MM.1S (cell line): ENCODE data around the gene ANO3.
A peak's percentile ranks its signal among the peaks of the same experiment; 100 is the strongest.

Experiments
- DNase-seq: peaks from one replicate; pipeline ENCODE4 v3.0.0-alpha.2; 2015
- H2AFZ ChIP-seq: fragments of 300-600 bp; sonication (generic); 2 replicates; pipeline ENCODE4 v1.6.0; 2016; ENCODE audit warnings: antibody characterized with exemption, low read length
- H3F3A ChIP-seq: fragments of 300-600 bp; sonication (generic); 2 replicates; pipeline ENCODE4 v1.6.1; 2016; ENCODE audit warnings: mild to moderate bottlenecking, antibody characterized with exemption, low read length, moderate library complexity, mixed read lengths; ENCODE audit not compliant: insufficient read depth
- H3K27ac ChIP-seq: fragments of 300-600 bp; sonication (generic); 2 replicates; pipeline ENCODE4 v1.5.1; 2016; ENCODE audit warnings: mild to moderate bottlenecking, low read length
- H3K27me3 ChIP-seq: fragments of 300-600 bp; sonication (generic); replicated peaks from 2 replicates; pipeline ENCODE4 v1.6.0; 2016; ENCODE audit warnings: low read length; ENCODE audit not compliant: insufficient read depth
- H3K36me3 ChIP-seq: fragments of 300-600 bp; sonication (generic); replicated peaks from 2 replicates; pipeline ENCODE4 v1.6.1; 2016; ENCODE audit warnings: mild to moderate bottlenecking, low read length, mixed read lengths; ENCODE audit not compliant: insufficient read depth
- H3K4me1 ChIP-seq: fragments of 300-600 bp; sonication (generic); 2 replicates; pipeline ENCODE4 v1.6.1; 2016; ENCODE audit warnings: low read length, mixed read lengths
- H3K4me2 ChIP-seq: fragments of 300-600 bp; sonication (generic); 2 replicates; pipeline ENCODE4 v1.6.0; 2016; ENCODE audit warnings: low read depth, low read length
- H3K4me3 ChIP-seq: fragments of 300-600 bp; sonication (generic); 2 replicates; pipeline ENCODE4 v1.5.1; 2016; ENCODE audit warnings: low read length, mixed read lengths
- H3K79me2 ChIP-seq: fragments of 300-600 bp; sonication (generic); 2 replicates; pipeline ENCODE4 v1.6.1; 2016; ENCODE audit warnings: mixed run types, low read length, mixed read lengths
- H3K9ac ChIP-seq: fragments of 300-600 bp; sonication (generic); 2 replicates; pipeline ENCODE4 v1.6.1; 2016; ENCODE audit warnings: low read length, mixed read lengths
- H3K9me2 ChIP-seq: fragments of 300-600 bp; sonication (generic); replicated peaks from 2 replicates; pipeline ENCODE4 v1.6.1; 2016; ENCODE audit warnings: mild to moderate bottlenecking, low read length, mixed read lengths; ENCODE audit not compliant: insufficient read depth
- H3K9me3 ChIP-seq: fragments of 300-600 bp; sonication (generic); replicated peaks from 2 replicates; pipeline ENCODE4 v1.6.1; 2016; ENCODE audit warnings: mild to moderate bottlenecking, low read length, mixed read lengths; ENCODE audit not compliant: insufficient read depth
- H4K20me1 ChIP-seq: fragments of 300-600 bp; sonication (generic); 2 replicates; pipeline ENCODE4 v1.6.1; 2016; ENCODE audit warnings: mild to moderate bottlenecking, low read length, moderate library complexity, mixed read lengths; ENCODE audit not compliant: insufficient read depth
- EZH2 ChIP-seq: fragments of 300-600 bp; sonication (generic); optimal IDR thresholded peaks from 2 replicates; pipeline ENCODE3; 2017; ENCODE audit warnings: low read depth, mild to moderate bottlenecking, antibody characterized with exemption, low read length, mixed read lengths
- EZH2phosphoT487 ChIP-seq: fragments of 300-600 bp; sonication (generic); IDR thresholded peaks from 2 replicates; pipeline ENCODE4 v1.6.1; 2018; ENCODE audit warnings: antibody characterized with exemption, low read length
- TF ChIP-seq, protein P1 (sequence below): fragments of 300-600 bp; sonication (generic); IDR thresholded peaks from 2 replicates; pipeline ENCODE4 v1.5.1; 2016; ENCODE audit warnings: antibody characterized with exemption, low read length, mixed read lengths

Gene ANO3

DNA sequence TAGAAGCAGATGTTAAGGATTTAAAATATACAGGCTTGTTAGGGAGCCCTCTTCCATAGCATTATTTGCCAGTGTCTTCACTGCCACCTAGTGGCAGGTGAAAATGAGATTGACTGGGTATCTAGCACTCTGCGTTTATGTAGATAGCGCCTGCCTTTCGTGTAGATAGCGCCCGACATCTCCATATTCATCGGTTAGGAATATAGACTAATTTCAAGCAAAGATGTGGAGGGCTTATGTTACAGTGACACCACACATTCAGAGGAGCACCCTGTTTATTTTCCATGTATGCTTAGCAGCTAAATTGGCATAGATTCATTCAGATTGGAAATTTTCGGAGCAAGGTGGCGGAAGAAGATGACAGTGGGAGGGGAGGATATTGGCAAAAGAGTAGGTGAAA lies 318.0 kb downstream of the ANO3 start:
- Histone ChIP-seq H3K79me2 (no peaks in the 10 kb centered on the region), H3K27ac (no peak overlapping the region), H3K36me3 (no peaks in the 10 kb centered on the region), H3K9ac (no peak overlapping the region), H4K20me1 (no peaks in the 10 kb centered on the region), H2AFZ (no peak overlapping the region), H3K4me2 (no peak overlapping the region), H3K4me3 (no peak overlapping the region), H3F3A (no peaks in the 10 kb centered on the region), H3K9me3 (no peaks in the 10 kb centered on the region), H3K9me2 (no peaks in the 10 kb centered on the region), H3K4me1 (no peaks in the 10 kb centered on the region), H3K27me3 (no peaks in the 10 kb centered on the region)
- TF ChIP-seq EZH2phosphoT487, result no peak
- TF ChIP-seq, protein P1, sequence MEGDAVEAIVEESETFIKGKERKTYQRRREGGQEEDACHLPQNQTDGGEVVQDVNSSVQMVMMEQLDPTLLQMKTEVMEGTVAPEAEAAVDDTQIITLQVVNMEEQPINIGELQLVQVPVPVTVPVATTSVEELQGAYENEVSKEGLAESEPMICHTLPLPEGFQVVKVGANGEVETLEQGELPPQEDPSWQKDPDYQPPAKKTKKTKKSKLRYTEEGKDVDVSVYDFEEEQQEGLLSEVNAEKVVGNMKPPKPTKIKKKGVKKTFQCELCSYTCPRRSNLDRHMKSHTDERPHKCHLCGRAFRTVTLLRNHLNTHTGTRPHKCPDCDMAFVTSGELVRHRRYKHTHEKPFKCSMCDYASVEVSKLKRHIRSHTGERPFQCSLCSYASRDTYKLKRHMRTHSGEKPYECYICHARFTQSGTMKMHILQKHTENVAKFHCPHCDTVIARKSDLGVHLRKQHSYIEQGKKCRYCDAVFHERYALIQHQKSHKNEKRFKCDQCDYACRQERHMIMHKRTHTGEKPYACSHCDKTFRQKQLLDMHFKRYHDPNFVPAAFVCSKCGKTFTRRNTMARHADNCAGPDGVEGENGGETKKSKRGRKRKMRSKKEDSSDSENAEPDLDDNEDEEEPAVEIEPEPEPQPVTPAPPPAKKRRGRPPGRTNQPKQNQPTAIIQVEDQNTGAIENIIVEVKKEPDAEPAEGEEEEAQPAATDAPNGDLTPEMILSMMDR, result peak; percentile 79
- no peak for TF ChIP-seq EZH2
- DNase-seq, result peak; percentile 76

DNA sequence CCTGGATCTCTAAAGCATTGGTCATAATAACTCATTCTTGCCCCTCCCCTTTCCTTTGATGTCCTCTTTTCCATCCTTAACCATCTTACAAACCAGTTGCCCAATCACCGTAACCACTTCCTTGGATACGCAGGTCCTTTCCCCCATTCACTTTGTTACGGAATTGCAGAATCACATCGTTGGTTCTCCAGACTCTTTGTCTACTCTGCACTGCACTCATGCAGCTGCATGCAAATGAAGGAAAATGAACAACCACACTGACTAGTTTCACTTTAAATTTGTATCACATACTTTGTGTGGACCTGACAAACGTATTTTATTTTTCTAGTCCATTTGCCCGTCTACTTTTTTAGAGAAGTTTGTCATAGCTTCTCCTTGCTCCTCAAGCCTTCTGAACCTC lies 320.0 kb downstream of the ANO3 start:
- no peak for DNase-seq
- Histone ChIP-seq H3K9me3 (no peaks in the 10 kb centered on the region), H2AFZ (0 out of 2 replicates have a peak overlapping the region, but pooled peaks have one; percentile 10), H3K4me2 (0 out of 2 replicates have a peak overlapping the region, but pooled peaks have one; percentile 14), H3K36me3 (no peaks in the 10 kb centered on the region), H3F3A (no peaks in the 10 kb centered on the region), H3K9me2 (no peaks in the 10 kb centered on the region), H4K20me1 (no peaks in the 10 kb centered on the region), H3K4me1 (no peaks in the 10 kb centered on the region), H3K4me3 (no peak overlapping the region), H3K27me3 (no peaks in the 10 kb centered on the region), H3K9ac (no peak overlapping the region), H3K27ac (no peak overlapping the region), H3K79me2 (no peaks in the 10 kb centered on the region)
- TF ChIP-seq, protein P1, result no peak
- TF ChIP-seq EZH2phosphoT487 (no peak), EZH2 (no peak)

DNA sequence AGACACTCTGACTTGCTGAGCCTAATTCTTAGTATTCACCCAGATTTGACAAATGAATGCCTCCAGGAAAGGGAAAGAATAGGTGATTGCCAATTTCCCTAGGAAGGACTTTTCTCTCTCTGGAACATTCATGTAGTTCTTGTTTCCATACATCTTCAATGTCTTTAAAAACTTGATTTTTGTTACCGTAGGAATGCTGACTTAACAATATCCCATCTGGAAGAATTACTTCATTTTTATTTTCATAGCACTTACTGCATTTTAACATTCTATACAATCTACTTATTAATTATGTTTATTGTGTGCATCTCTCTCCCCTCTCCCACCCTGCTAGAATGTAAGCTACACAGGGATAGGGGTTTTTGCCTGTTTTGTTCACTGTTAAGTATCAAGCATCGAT lies 323.4 kb downstream of the ANO3 start:
- H3K27me3 ChIP-seq, result no peaks in the 10 kb centered on the region
- H3K9me2 ChIP-seq, result no peaks in the 10 kb centered on the region; the same call in 1 of the 2 replicates
- no peaks in the 10 kb centered on the region for H3K9me3 ChIP-seq
- TF ChIP-seq, protein P1, result no peak
- TF ChIP-seq EZH2phosphoT487 (no peak), EZH2 (no peak)
- no peak overlapping the region for H3K4me3 ChIP-seq
- no peak for DNase-seq
- no peaks in the 10 kb centered on the region for H3K36me3 ChIP-seq
- no peak overlapping the region for H3K27ac ChIP-seq
- no peaks in the 10 kb centered on the region for H4K20me1 ChIP-seq
- H2AFZ ChIP-seq, result no peak overlapping the region
- no peak overlapping the region for H3K9ac ChIP-seq
- no peak overlapping the region for H3K4me2 ChIP-seq
- H3K79me2 ChIP-seq, result no peaks in the 10 kb centered on the region
- H3K4me1 ChIP-seq, result no peaks in the 10 kb centered on the region
- H3F3A ChIP-seq, result no peaks in the 10 kb centered on the region
